HCT116 (cell line): ENCODE measurements around the gene DDA1. TPM values are rescaled to one million over a fixed set of nuclear protein-coding genes. Genes with fewer than 3 reads are reported as not detected.

ENCODE experiments used
- ATAC-seq: fragments of 200-7000 bp; cut with Tn5 transposase; 2 replicates; pipeline ENCODE4 v1.9.1; 2020; ENCODE audit warnings: mild to moderate bottlenecking, moderate library complexity
- BruUV-seq: library from RNA; stranded (reverse); fragments of 400-500 nt; replicated peaks from 2 replicates; lab custom pipeline; 2021; lab: Mats Ljungman, UMichigan
- CTCF ChIA-PET: fragments of 300-600 bp; sonication (Branson Sonifier 250); formaldehyde crosslinking; loops from one replicate; lab custom pipeline; 2021; ENCODE audit warnings: antibody characterized with exemption; lab: Charles Lee
- POLR2A ChIA-PET: fragments of 300-600, 350-600 bp; sonication (Branson Sonifier 250); formaldehyde crosslinking; loops from one replicate; lab custom pipeline; 2021; ENCODE audit warnings: antibody characterized with exemption; lab: Charles Lee
- RAD21 ChIA-PET, 2 experiments: fragments of 300-600 bp; sonication (Branson Sonifier 250); formaldehyde crosslinking; loops; one replicate each; lab custom pipeline; 2023; ENCODE audit warnings: low total read pairs in 2 of 2; ENCODE audit not compliant: uncharacterized antibody in 2 of 2, unreplicated experiment in 2 of 2, low non-redundant PET in 1 of 2; lab: Charles Lee
- DNase-seq: peaks from one replicate; pipeline ENCODE4 v3.0.0-alpha.2; 2010; ENCODE audit warnings: low read depth, low spot score
- H2AFZ ChIP-seq: fragments of 200-600 bp; shearing (Covaris generic), sonication (generic); 2 replicates; pipeline ENCODE4 v1.6.1; 2017; ENCODE audit warnings: low read depth, mixed run types, mixed read lengths, antibody characterized with exemption, low read length; ENCODE audit not compliant: poor library complexity, severe bottlenecking
- H3K27ac ChIP-seq: 2 replicates; pipeline ENCODE4 v1.5.1; 2012; ENCODE audit warnings: low read depth, low read length
- H3K27me3 ChIP-seq: fragments of 200-600 bp; sonication (generic); 2 replicates; pipeline ENCODE4 v1.6.1; 2016; ENCODE audit warnings: mixed run types, low read length, mixed read lengths; ENCODE audit not compliant: insufficient read depth
- H3K36me3 ChIP-seq, 2 experiments: fragments of 200-500 bp in 1 of 2; fragments of 200-600 bp in 1 of 2; sonication (Bioruptor generic) in 1 of 2; sonication (generic) in 1 of 2; 2 replicates each; pipeline versions ENCODE4 v1.5.1 to v1.6.1; 2014 to 2016; ENCODE audit warnings: low read length in 2 of 2, inconsistent platforms in 1 of 2, mixed read lengths in 1 of 2, mixed run types in 1 of 2; ENCODE audit not compliant: insufficient read depth in 2 of 2, control insufficient read depth in 1 of 2
- H3K4me1 ChIP-seq, 2 experiments: fragments of 200-600 bp in 1 of 2; sonication (generic) in 1 of 2; 2 replicates each; pipeline versions ENCODE4 v1.5.1 to v1.6.1; 2012 to 2017; ENCODE audit warnings: low read length in 2 of 2, inconsistent platforms in 1 of 2, mild to moderate bottlenecking in 1 of 2, mixed read lengths in 1 of 2, mixed run types in 1 of 2, moderate library complexity in 1 of 2; ENCODE audit not compliant: insufficient read depth in 2 of 2, control insufficient read depth in 1 of 2
- H3K4me2 ChIP-seq: fragments of 200-600 bp; sonication (generic); 2 replicates; pipeline ENCODE4 v1.6.1; 2017; ENCODE audit warnings: mixed run types, low read length, mixed read lengths
- H3K4me3 ChIP-seq, 2 experiments: fragments of 200-600 bp in 1 of 2; sonication (generic) in 1 of 2; replicated peaks in 1 of 2; 2 replicates each; pipeline ENCODE4 v1.5.1; 2011 to 2016; ENCODE audit warnings: low read length in 2 of 2, control low read depth in 1 of 2, low read depth in 1 of 2, mild to moderate bottlenecking in 1 of 2, mixed read lengths in 1 of 2, mixed run types in 1 of 2
- H3K79me2 ChIP-seq: fragments of 200-600 bp; sonication (generic); 2 replicates; pipeline ENCODE4 v1.6.1; 2017; ENCODE audit warnings: mild to moderate bottlenecking, mixed run types, low read length, moderate library complexity, mixed read lengths; ENCODE audit not compliant: insufficient read depth
- H3K9ac ChIP-seq: fragments of 200-600 bp; sonication (generic); 2 replicates; pipeline ENCODE4 v1.6.1; 2016; ENCODE audit warnings: low read length, mixed read lengths
- H3K9me2 ChIP-seq: fragments of 200-600 bp; sonication (generic), shearing (Covaris generic); 2 replicates; pipeline ENCODE4 v1.6.1; 2017; ENCODE audit warnings: mixed run types, mild to moderate bottlenecking, moderate library complexity; ENCODE audit not compliant: insufficient read depth
- H3K9me3 ChIP-seq, 2 experiments: fragments of 200-500 bp in 1 of 2; fragments of 200-600 bp in 1 of 2; sonication (Bioruptor generic) in 1 of 2; sonication (generic) in 1 of 2; 2 replicates each; pipeline ENCODE4 v1.6.1; 2014 to 2017; ENCODE audit warnings: low read length in 2 of 2, mixed read lengths in 2 of 2, inconsistent platforms in 1 of 2, low read depth in 1 of 2, mild to moderate bottlenecking in 1 of 2, mixed run types in 1 of 2, moderate library complexity in 1 of 2; ENCODE audit not compliant: control insufficient read depth in 1 of 2, insufficient read depth in 1 of 2
- H4K20me1 ChIP-seq: fragments of 200-600 bp; sonication (generic), shearing (Covaris generic); 2 replicates; pipeline ENCODE4 v1.6.1; 2017; ENCODE audit warnings: mixed run types, mild to moderate bottlenecking, moderate library complexity; ENCODE audit not compliant: insufficient read depth
- CBX3 ChIP-seq: IDR thresholded peaks from 2 replicates; pipeline ENCODE4 v1.6.1; 2012; ENCODE audit warnings: low read depth
- CEBPB ChIP-seq: IDR thresholded peaks from 2 replicates; pipeline ENCODE4 v1.6.1; 2012; ENCODE audit warnings: low read depth
- CTCF ChIP-seq, 3 experiments: fragments of 200-600 bp in 1 of 3; sonication (generic) in 1 of 3; IDR thresholded peaks in 2 of 3; conservative IDR thresholded peaks in 1 of 3; 2 replicates each; pipeline ENCODE4 v1.5.1; 2012 to 2017; ENCODE audit warnings: low read depth in 2 of 3, low read length in 2 of 3, antibody characterized with exemption in 1 of 3, borderline replicate concordance in 1 of 3, control low read depth in 1 of 3, mild to moderate bottlenecking in 1 of 3, mixed read lengths in 1 of 3, mixed run types in 1 of 3, moderate library complexity in 1 of 3; ENCODE audit not compliant: insufficient read depth in 1 of 3
- EGR1 ChIP-seq: IDR thresholded peaks from 2 replicates; pipeline ENCODE4 v1.6.1; 2012; ENCODE audit warnings: low read depth
- EZH2 ChIP-seq: fragments of 200-600 bp; sonication (generic); IDR thresholded peaks from 2 replicates; pipeline ENCODE4 v1.6.1; 2017; ENCODE audit warnings: antibody characterized with exemption, mixed run types
- EZH2phosphoT487 ChIP-seq: fragments of 200-600 bp; IDR thresholded peaks from 2 replicates; pipeline ENCODE4 v1.6.1; 2018; ENCODE audit warnings: antibody characterized with exemption, borderline replicate concordance
- FOSL1 ChIP-seq: IDR thresholded peaks from 2 replicates; pipeline ENCODE4 v1.6.1; 2012; ENCODE audit warnings: low read depth
- JUND ChIP-seq: IDR thresholded peaks from 2 replicates; pipeline ENCODE4 v1.6.1; 2012
- POLR2AphosphoS5 ChIP-seq: IDR thresholded peaks from 2 replicates; pipeline ENCODE4 v1.6.1; 2011; ENCODE audit warnings: mild to moderate bottlenecking, low read depth, low read length, moderate library complexity
- RAD21 ChIP-seq: IDR thresholded peaks from 2 replicates; pipeline ENCODE4 v1.6.1; 2012; ENCODE audit warnings: low read depth, mild to moderate bottlenecking
- SIN3A ChIP-seq: IDR thresholded peaks from 2 replicates; pipeline ENCODE4 v1.6.1; 2012; ENCODE audit warnings: low read depth
- SP1 ChIP-seq: IDR thresholded peaks from 2 replicates; pipeline ENCODE4 v1.6.1; 2012; ENCODE audit warnings: low read depth
- SRF ChIP-seq: IDR thresholded peaks from 2 replicates; pipeline ENCODE4 v1.6.1; 2012; ENCODE audit warnings: low read depth
- TCF7L2 ChIP-seq: IDR thresholded peaks from 2 replicates; pipeline ENCODE4 v1.7.0; 2011; ENCODE audit warnings: borderline replicate concordance, inconsistent platforms; ENCODE audit not compliant: insufficient read depth, insufficient read length; ENCODE audit errors: extremely low read depth
- YY1 ChIP-seq: IDR thresholded peaks from 2 replicates; pipeline ENCODE4 v1.6.1; 2011; ENCODE audit warnings: low read length, low read depth, moderate library complexity, mild to moderate bottlenecking; ENCODE audit not compliant: insufficient replicate concordance; ENCODE audit errors: extremely low read depth
- ZFX ChIP-seq: fragments of 450-650 bp; IDR thresholded peaks from 2 replicates; pipeline ENCODE4 v1.6.1; 2017
- intact Hi-C: fragments of 100-400 bp; cut with micrococcal nuclease; formaldehyde crosslinking; loops from 2 replicates; pipeline ENCODE4 v1.10.0; 2022
- total RNA-seq: library from RNA; stranded (reverse); gene quantifications from one replicate; pipeline ENCODE4 v1.2.1, GENCODE V29; 2021; ENCODE audit not compliant: unreplicated experiment
- TF ChIP-seq, protein P1 (sequence below): IDR thresholded peaks from 2 replicates; pipeline ENCODE4 v1.6.1; 2011; ENCODE audit warnings: mild to moderate bottlenecking, low read length, moderate library complexity; ENCODE audit not compliant: insufficient replicate concordance; ENCODE audit errors: extremely low read depth
- TF ChIP-seq, protein P2 (sequence below): IDR thresholded peaks from 2 replicates; pipeline ENCODE4 v1.6.1; 2012; ENCODE audit warnings: low read depth
- TF ChIP-seq, protein P3 (sequence below): IDR thresholded peaks from 2 replicates; pipeline ENCODE4 v1.6.1; 2012

DDA1 gene
- total RNA-seq, 1 experiment from 2014 or later = 68.6 TPM

DNA sequence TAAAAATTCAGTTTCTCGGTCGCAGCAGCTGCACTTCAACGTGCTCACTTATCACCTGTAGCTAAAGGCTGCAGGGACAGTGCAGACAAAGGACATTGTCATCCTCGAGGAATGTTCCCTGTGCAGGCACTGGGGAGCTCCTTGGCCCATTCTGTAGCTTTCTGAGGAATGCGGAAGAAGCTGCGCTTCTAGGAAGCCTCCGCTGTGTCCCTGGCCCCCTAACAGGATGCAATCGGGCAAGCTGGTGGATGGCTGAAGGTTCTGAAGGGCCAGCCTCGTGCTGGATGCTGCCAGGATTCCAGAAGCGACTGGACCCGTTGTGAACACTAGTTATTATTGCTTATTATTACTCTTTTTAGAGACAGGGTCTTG, 17.2 kb downstream of the DDA1 start:
- no peaks in the 10 kb centered on the region for H4K20me1 ChIP-seq
- H3K36me3 ChIP-seq = peaks cover 0 to 6% of the 10 kb centered on the region in 2 experiments; a peak in 1 of 4 replicates
- ATAC-seq (no peak), DNase-seq (no peak)
- no peak overlapping the region for H3K4me2 ChIP-seq
- no peaks in the 10 kb centered on the region for H3K9me3 ChIP-seq
- peak overlapping the region; percentile 90 for H3K27ac ChIP-seq
- ChIA-PET RAD21 (no interaction called here), CTCF (interaction anchor here (1.8 to 3.0 kb wide), 2 partner anchors 9 to 17 kb away, joined by 5 to 12 read pairs; partner anchors contain the start of gene DDA1), POLR2A (interaction anchor here (1.7 to 2.8 kb wide), 2 partner anchors 13 to 17 kb away, joined by 6 to 9 read pairs; partner anchors contain the start of gene DDA1)
- no peak for TF ChIP-seq EZH2
- TF ChIP-seq SRF = no peak
- TF ChIP-seq CEBPB = no peak
- no peak for TF ChIP-seq YY1
- TF ChIP-seq TCF7L2 = no peak
- TF ChIP-seq EZH2phosphoT487 = no peak
- TF ChIP-seq, protein P1, sequence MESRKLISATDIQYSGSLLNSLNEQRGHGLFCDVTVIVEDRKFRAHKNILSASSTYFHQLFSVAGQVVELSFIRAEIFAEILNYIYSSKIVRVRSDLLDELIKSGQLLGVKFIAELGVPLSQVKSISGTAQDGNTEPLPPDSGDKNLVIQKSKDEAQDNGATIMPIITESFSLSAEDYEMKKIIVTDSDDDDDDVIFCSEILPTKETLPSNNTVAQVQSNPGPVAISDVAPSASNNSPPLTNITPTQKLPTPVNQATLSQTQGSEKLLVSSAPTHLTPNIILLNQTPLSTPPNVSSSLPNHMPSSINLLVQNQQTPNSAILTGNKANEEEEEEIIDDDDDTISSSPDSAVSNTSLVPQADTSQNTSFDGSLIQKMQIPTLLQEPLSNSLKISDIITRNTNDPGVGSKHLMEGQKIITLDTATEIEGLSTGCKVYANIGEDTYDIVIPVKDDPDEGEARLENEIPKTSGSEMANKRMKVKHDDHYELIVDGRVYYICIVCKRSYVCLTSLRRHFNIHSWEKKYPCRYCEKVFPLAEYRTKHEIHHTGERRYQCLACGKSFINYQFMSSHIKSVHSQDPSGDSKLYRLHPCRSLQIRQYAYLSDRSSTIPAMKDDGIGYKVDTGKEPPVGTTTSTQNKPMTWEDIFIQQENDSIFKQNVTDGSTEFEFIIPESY = no peak
- TF ChIP-seq, protein P2, sequence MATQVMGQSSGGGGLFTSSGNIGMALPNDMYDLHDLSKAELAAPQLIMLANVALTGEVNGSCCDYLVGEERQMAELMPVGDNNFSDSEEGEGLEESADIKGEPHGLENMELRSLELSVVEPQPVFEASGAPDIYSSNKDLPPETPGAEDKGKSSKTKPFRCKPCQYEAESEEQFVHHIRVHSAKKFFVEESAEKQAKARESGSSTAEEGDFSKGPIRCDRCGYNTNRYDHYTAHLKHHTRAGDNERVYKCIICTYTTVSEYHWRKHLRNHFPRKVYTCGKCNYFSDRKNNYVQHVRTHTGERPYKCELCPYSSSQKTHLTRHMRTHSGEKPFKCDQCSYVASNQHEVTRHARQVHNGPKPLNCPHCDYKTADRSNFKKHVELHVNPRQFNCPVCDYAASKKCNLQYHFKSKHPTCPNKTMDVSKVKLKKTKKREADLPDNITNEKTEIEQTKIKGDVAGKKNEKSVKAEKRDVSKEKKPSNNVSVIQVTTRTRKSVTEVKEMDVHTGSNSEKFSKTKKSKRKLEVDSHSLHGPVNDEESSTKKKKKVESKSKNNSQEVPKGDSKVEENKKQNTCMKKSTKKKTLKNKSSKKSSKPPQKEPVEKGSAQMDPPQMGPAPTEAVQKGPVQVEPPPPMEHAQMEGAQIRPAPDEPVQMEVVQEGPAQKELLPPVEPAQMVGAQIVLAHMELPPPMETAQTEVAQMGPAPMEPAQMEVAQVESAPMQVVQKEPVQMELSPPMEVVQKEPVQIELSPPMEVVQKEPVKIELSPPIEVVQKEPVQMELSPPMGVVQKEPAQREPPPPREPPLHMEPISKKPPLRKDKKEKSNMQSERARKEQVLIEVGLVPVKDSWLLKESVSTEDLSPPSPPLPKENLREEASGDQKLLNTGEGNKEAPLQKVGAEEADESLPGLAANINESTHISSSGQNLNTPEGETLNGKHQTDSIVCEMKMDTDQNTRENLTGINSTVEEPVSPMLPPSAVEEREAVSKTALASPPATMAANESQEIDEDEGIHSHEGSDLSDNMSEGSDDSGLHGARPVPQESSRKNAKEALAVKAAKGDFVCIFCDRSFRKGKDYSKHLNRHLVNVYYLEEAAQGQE = no peak
- TF ChIP-seq, protein P3, sequence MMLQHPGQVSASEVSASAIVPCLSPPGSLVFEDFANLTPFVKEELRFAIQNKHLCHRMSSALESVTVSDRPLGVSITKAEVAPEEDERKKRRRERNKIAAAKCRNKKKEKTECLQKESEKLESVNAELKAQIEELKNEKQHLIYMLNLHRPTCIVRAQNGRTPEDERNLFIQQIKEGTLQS = no peak
- no peak for TF ChIP-seq CBX3
- TF ChIP-seq SP1 = no peak
- no peak for TF ChIP-seq SIN3A
- no peak for TF ChIP-seq POLR2AphosphoS5
- TF ChIP-seq CTCF (IDR thresholded peaks at IDR 0.05 in 2 of 3, conservative IDR thresholded peaks at IDR 0.05 in 1 of 3; ENCODE audit: borderline replicate concordance in 1 of 3, insufficient read depth in 1 of 3, low read depth in 2 of 3, low read length in 2 of 3) = no peak
- TF ChIP-seq EGR1 = no peak
- no peak for TF ChIP-seq ZFX
- TF ChIP-seq JUND = no peak
- no peak for TF ChIP-seq FOSL1
- no peak for TF ChIP-seq RAD21
- no peak overlapping the region for H2AFZ ChIP-seq
- no peak overlapping the region for H3K9ac ChIP-seq
- H3K79me2 ChIP-seq = no peaks in the 10 kb centered on the region
- intact Hi-C loops = no loop called here
- no peaks in the 10 kb centered on the region for H3K9me2 ChIP-seq
- peaks cover 5 to 18% of the 10 kb centered on the region in 2 experiments for H3K4me1 ChIP-seq
- no peaks in the 10 kb centered on the region for H3K27me3 ChIP-seq
- no TSS peak for BruUV-seq
- H3K4me3 ChIP-seq = no peak overlapping the region
